Peyer's patch (tissue), 4 donors: ENCODE data around the gene ADAT3.

Source experiments
- POLR2A ChIP-seq, 2 donors: fragments of 450-650 bp; IDR thresholded peaks; one replicate each; pipeline ENCODE4 v1.5.1; 2017; ENCODE audit warnings: antibody characterized with exemption in 2 of 2, mild to moderate bottlenecking in 2 of 2, moderate library complexity in 2 of 2
- TF ChIP-seq, protein P1 (sequence below), 6 experiments: fragments of 450-650 bp in 4 of 6; fragments of 200-600 bp in 2 of 6; sonication (generic) in 1 of 6; IDR thresholded peaks; one replicate each; pipeline ENCODE4 v1.5.1; 2017 to 2019; ENCODE audit warnings: antibody characterized with exemption in 6 of 6, mild to moderate bottlenecking in 3 of 6, moderate library complexity in 1 of 6

DNA sequence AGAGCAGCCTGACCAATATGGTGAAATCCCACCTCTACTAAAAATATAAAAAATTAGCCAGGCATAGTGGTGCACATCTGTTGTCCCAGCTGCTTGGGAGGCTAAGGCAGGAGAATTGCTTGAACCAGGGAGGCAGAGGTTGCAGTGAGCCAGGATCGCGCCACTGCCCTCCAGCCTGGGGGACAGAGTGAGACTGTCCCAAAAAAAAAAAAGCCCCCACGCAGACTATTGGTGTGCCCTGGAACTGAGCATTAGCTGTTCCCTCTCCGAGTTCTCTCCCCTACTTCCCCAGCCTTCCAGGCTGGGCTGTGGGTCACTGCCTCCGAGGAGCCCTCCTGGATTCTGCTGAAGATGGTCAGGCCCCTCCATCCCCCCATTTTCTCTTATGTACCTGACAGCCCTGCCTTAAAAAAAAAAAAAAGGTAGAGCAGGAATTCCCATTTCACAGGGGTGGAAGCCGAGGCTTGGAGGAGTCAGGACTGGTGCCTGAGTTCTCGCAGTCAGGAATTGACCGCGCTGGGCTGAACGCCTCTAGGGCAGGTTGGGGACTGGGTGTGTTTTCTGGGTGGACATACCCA lies 1.9 kb downstream of the ADAT3 start:
- TF ChIP-seq, protein P1, sequence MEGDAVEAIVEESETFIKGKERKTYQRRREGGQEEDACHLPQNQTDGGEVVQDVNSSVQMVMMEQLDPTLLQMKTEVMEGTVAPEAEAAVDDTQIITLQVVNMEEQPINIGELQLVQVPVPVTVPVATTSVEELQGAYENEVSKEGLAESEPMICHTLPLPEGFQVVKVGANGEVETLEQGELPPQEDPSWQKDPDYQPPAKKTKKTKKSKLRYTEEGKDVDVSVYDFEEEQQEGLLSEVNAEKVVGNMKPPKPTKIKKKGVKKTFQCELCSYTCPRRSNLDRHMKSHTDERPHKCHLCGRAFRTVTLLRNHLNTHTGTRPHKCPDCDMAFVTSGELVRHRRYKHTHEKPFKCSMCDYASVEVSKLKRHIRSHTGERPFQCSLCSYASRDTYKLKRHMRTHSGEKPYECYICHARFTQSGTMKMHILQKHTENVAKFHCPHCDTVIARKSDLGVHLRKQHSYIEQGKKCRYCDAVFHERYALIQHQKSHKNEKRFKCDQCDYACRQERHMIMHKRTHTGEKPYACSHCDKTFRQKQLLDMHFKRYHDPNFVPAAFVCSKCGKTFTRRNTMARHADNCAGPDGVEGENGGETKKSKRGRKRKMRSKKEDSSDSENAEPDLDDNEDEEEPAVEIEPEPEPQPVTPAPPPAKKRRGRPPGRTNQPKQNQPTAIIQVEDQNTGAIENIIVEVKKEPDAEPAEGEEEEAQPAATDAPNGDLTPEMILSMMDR (IDR thresholded peaks at IDR 0.05) = no peak
- TF ChIP-seq POLR2A (IDR thresholded peaks at IDR 0.05) = no peak
